HG02943 (cell line): ENCODE results near the gene MAP3K6.

Experiments used
- ATAC-seq: cut with Tn5 transposase; IDR thresholded peaks from one replicate; pipeline ENCODE4 v1.9.1; 2021; ENCODE audit warnings: mild to moderate bottlenecking, low read depth, moderate library complexity; ENCODE audit not compliant: unreplicated experiment

MAP3K6 gene

GRCh38 chr1:27377760-27378495 lies 11.2 kb upstream of the MAP3K6 start:
- no peak for ATAC-seq

DNA sequence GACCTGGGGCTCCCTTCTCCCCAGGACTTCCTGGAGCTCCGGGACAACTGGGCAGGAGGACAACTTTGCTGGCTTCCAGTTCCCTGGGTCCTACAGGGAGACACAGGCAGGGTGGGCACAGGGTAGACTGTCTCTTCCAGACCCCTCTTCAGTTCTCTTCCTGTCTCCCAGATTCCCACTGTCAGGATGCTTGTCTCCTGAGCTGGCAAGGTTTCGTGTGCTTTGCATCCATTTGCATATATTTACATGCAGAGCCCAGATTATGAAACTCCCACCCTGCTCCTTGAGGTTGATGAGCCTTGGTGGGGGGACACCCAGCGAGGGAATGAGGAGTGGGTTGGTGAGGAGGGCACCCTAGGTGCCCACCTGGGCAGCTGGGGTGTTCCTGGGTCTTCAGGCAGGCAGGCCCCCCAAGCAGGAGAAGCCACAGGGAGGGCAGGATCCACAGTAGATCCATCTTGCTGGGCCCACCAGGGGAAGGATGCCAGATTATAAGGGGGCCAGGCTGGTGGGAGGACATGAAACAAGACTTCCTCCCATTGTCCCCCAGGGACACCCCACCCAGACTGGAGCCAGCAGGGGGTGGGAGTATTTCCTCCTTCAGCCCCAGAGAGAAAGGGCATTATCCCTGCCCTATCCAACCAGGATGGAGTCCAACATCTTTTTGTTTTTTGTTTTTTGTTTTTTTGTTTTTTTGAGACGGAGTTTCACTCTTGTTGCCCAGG lies 7.8 kb upstream of the MAP3K6 start, which contains the start of gene FCN3:
Gene FCN3 (minus strand): TSS at position 463 of the 725 bp plus-strand sequence. CDS start 6 bp downstream, at position 457.
- ATAC-seq: no peak

- ATAC-seq: no peak
Measured at GRCh38 chr1:27372808-27373690, 6.3 kb upstream of the MAP3K6 start.

- ATAC-seq: no peak
Measured at GRCh38 chr1:27372022-27372807, 5.5 kb upstream of the MAP3K6 start.

GRCh38 chr1:27368869-27369582 lies 2.3 kb upstream of the MAP3K6 start:
- no peak for ATAC-seq

GRCh38 chr1:27367160-27367650 lies 444 bp upstream of the MAP3K6 start:
- no peak for ATAC-seq

- ATAC-seq: peak; percentile 41
Measured at GRCh38 chr1:27366113-27366410, 699 bp downstream of the MAP3K6 start.

GRCh38 chr1:27365372-27366112 lies 1.2 kb downstream of the MAP3K6 start:
- ATAC-seq: peak; percentile 41

GRCh38 chr1:27364696-27365371 lies 1.9 kb downstream of the MAP3K6 start:
- ATAC-seq: no peak

- no peak for ATAC-seq
Measured at GRCh38 chr1:27363766-27364695, 2.7 kb downstream of the MAP3K6 start.

- no peak for ATAC-seq
Measured at GRCh38 chr1:27361553-27361952, 5.2 kb downstream of the MAP3K6 start.

DNA sequence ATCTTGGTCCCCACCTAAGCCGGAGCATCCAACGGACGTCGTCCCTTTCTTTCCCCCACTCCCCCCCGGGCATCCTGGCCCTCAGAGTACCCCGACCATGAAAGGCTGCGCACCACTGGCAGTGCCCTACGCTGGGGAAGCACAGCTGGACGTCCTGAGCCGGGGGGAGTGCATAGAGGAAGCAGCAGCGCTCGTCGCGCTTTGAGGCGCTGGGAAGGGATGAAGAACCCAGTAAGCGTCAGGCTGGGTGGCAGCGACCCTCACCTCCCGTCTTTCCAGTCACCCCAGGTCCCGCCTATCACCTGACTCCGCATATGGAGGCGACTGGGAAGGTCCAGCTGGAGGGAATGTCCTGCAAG lies 5.7 kb downstream of the MAP3K6 start:
- no peak for ATAC-seq

GRCh38 chr1:27360159-27361043 lies 6.4 kb downstream of the MAP3K6 start:
- no peak for ATAC-seq

DNA sequence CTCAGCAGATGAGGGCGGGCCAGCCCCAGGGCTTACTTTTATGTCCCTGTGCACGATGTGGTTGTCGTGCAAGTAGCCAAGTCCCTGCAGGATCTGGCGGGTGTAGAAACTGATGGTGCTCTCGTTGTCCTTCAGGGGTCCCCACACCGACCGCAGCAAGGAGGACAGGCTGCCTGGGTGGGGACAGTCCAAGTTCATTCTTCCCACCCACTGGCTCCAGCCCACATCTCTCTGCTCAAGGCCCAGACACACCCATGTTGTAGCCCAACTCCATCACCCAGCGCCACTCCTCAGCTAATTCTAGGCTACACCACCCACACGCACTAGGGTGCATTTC lies 7.0 kb downstream of the MAP3K6 start:
- no peak for ATAC-seq

GRCh38 chr1:27358928-27359313 lies 7.8 kb downstream of the MAP3K6 start:
- no peak for ATAC-seq
